Right atrium auricular region (tissue), 2 donors: ENCODE measurements around the gene RPS10. TPM values are rescaled to one million over a fixed set of nuclear protein-coding genes. Genes with fewer than 3 reads are reported as not detected.
"Not testable (repeated sequence)": the region's sequence is repeated elsewhere in the genome, so short reads cannot be mapped to it uniquely, and the experiment has no call there.

Source experiments
- DNase-seq: peaks from one replicate; pipeline ENCODE4 v3.0.0-alpha.2; 2019; ENCODE audit warnings: low spot score
- H3K27ac ChIP-seq, 2 donors: fragments of 200-600 bp; sonication (generic); 1 replicate in 1 of 2; 2 replicates in 1 of 2; pipeline ENCODE4 v1.5.1; 2016 to 2019
- H3K27me3 ChIP-seq, 2 donors: fragments of 200-600 bp; sonication (generic); one replicate each; pipeline versions ENCODE4 v1.5.1 to v1.6.0; 2017 to 2019
- H3K36me3 ChIP-seq: fragments of 200-600 bp; sonication (generic); one replicate; pipeline ENCODE4 v1.5.1; 2016
- H3K4me1 ChIP-seq, 2 donors: fragments of 200-600 bp; sonication (generic); one replicate each; pipeline versions ENCODE4 v1.5.1 to v1.6.0; 2017 to 2019
- H3K4me3 ChIP-seq, 2 donors: fragments of 200-600 bp; sonication (generic); 1 replicate in 1 of 2; 2 replicates in 1 of 2; pipeline ENCODE4 v1.5.1; 2017 to 2019; ENCODE audit warnings: mild to moderate bottlenecking in 1 of 2, moderate library complexity in 1 of 2
- H3K9me3 ChIP-seq, 2 donors: fragments of 200-600 bp; sonication (generic); one replicate each; pipeline ENCODE4 v1.5.1; 2019
- total RNA-seq, 2 donors: library from RNA; depleted of rRNA; stranded (reverse); fragments of >200 nt; gene quantifications; one replicate each; pipeline ENCODE4 v1.1.0, GENCODE V29; 2016
- TF ChIP-seq, protein P1 (sequence below), 2 donors: fragments of 200-600 bp; sonication (generic); IDR thresholded peaks; one replicate each; pipeline ENCODE4 v1.5.1; 2019; ENCODE audit warnings: antibody characterized with exemption in 2 of 2

Gene RPS10
- total RNA-seq, 2 donors from 2014 or later = 830 to 2,258 TPM

DNA sequence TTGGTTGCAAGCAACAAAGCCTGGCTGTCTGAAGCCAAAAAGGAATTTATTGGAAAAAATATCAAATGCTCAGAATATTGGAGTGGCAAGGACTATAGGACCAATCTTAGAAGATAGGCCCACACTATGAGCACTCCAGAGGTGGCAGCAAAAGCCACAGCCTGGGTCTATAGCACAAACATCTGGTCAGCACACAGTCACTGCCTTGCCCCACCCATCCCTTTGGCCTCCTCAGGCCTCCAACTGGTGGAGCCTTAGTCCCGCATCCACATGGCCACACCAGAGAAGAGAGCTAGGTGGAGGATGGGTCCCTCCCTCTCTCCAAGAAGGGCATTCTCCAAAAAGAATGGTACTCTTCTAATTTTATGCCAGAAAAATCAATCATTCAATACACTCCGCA is 47.4 kb downstream of the RPS10 start:
- Histone ChIP-seq H3K4me1 (peaks cover 0 to 14% of the 10 kb centered on the region in 2 donors), H3K4me3 (no peak overlapping the region), H3K9me3 (no peaks in the 10 kb centered on the region), H3K36me3 (no peaks in the 10 kb centered on the region), H3K27me3 (no peaks in the 10 kb centered on the region), H3K27ac (no peak overlapping the region)
- no peak for DNase-seq
- TF ChIP-seq, protein P1, sequence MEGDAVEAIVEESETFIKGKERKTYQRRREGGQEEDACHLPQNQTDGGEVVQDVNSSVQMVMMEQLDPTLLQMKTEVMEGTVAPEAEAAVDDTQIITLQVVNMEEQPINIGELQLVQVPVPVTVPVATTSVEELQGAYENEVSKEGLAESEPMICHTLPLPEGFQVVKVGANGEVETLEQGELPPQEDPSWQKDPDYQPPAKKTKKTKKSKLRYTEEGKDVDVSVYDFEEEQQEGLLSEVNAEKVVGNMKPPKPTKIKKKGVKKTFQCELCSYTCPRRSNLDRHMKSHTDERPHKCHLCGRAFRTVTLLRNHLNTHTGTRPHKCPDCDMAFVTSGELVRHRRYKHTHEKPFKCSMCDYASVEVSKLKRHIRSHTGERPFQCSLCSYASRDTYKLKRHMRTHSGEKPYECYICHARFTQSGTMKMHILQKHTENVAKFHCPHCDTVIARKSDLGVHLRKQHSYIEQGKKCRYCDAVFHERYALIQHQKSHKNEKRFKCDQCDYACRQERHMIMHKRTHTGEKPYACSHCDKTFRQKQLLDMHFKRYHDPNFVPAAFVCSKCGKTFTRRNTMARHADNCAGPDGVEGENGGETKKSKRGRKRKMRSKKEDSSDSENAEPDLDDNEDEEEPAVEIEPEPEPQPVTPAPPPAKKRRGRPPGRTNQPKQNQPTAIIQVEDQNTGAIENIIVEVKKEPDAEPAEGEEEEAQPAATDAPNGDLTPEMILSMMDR (IDR thresholded peaks at IDR 0.05) = no peak

DNA sequence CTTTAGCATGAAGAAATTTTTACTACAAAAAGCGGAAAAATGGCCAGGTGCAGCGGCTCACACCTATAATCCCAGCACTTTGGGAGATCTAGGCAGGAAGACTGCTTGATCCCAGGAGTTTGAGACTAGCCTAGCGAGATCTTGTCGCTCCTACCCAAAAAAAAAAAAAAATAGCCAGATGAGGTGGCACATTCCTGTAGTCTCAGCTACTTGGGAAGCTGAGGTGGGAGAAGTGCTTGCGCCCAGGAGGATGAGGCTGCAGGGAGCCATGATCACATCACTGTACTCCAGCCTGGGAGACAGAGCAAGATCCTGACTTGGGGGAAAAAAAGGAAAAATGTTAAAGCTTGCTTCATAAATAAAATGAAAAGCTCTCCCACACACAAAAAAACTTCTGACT is 47.9 kb downstream of the RPS10 start:
- Histone ChIP-seq H3K36me3 (no peaks in the 10 kb centered on the region), H3K27ac (no peak overlapping the region), H3K4me1 (peaks cover 0 to 10% of the 10 kb centered on the region in 2 donors), H3K9me3 (no peaks in the 10 kb centered on the region), H3K4me3 (no peak overlapping the region), H3K27me3 (no peaks in the 10 kb centered on the region)
- no peak for DNase-seq
- TF ChIP-seq, protein P1 (IDR thresholded peaks at IDR 0.05) = no peak

DNA sequence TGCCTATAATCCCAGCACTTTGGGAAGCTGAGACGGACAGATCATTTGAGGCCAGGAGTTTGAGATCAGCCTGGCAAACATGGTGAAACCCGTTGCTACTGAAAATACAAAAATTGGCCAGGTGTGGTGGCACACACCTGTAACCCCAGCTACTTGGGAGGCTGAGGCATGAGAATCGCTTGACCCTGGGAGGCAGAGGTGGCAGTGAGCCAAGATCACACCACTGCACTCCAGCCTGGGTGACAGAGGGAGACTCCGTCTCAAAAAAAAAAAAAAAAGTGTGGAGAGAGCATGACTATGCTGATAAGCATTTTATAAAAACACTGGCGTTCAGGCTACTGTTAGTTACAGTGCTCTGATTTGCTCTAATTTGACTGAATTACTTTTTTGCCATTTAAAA is 48.3 kb downstream of the RPS10 start:
- H3K36me3 ChIP-seq, H3K27me3 ChIP-seq, H3K9me3 ChIP-seq, H3K4me3 ChIP-seq, H3K27ac ChIP-seq, DNase-seq: not testable (repeated sequence)
- H3K4me1 ChIP-seq = peaks cover 0 to 10% of the 10 kb centered on the region in 2 donors

DNA sequence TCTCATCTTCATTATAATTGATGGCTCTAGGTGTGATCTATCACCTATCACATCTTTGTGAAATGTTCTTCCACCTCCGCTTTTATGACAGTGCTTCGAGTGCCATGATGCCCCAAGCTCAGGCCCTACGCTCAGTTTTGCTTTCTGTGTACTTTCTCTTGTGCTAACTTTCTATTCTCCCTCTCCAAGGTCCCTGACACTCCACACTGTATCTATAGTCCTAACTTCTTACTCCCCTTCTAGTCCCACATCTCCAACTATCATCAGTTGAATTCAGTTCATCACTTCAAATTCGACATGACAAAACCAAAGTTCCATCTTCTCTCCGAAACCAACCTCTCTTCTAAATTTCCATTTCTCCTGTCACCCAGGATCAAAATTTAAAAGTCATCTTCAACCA is 50.0 kb downstream of the RPS10 start:
- H3K9me3 ChIP-seq = no peaks in the 10 kb centered on the region
- no peak overlapping the region for H3K4me3 ChIP-seq
- no peak overlapping the region for H3K27ac ChIP-seq
- no peaks in the 10 kb centered on the region for H3K27me3 ChIP-seq
- no peak for DNase-seq
- H3K4me1 ChIP-seq = peaks cover 0 to 17% of the 10 kb centered on the region in 2 donors
- H3K36me3 ChIP-seq = no peaks in the 10 kb centered on the region
- TF ChIP-seq, protein P1 (IDR thresholded peaks at IDR 0.05) = no peak

DNA sequence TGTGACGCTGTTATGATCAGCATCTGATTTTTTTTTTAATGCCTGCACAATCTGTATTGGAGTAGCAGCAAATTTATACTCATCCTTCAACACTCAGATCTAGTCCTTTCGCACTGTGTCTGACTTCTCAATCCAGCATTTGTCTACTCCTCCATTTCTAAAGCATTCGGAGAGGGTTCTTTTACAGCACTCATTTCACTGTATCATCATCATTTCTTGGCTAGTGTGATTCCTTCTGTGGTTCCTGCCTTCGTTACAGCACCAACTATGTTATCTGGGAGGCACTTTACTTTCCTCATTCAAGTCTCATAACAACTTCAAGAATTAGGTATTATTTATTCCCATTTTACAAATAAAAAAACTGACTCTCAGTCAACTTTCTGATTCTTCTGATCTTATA is 51.4 kb downstream of the RPS10 start:
- Histone ChIP-seq H3K27me3 (no peaks in the 10 kb centered on the region), H3K27ac (no peak overlapping the region), H3K4me3 (no peak overlapping the region), H3K9me3 (no peaks in the 10 kb centered on the region), H3K36me3 (no peaks in the 10 kb centered on the region), H3K4me1 (peaks cover 0 to 29% of the 10 kb centered on the region in 2 donors)
- TF ChIP-seq, protein P1 (IDR thresholded peaks at IDR 0.05) = no peak
- DNase-seq = no peak

DNA sequence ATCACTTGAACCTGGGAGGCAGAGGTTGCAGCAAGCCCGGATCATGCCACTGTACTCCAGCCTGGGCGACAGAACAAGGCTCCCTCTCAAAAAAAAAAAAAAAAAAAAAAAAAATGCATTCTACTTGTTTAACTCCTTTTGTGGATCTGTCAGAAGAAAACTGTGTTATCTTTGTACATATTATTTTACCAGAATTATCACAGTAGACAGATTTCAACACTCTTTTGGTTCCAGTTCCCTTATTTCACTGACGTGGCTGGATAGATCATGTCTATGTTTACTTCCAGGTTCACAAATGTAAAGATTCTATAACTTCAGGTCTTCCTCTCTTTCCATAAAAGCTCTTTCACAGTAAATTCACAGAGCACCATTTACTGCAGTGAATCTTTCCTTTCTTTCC is 51.8 kb downstream of the RPS10 start:
- no peaks in the 10 kb centered on the region for H3K27me3 ChIP-seq
- no peaks in the 10 kb centered on the region for H3K9me3 ChIP-seq
- H3K4me3 ChIP-seq = no peak overlapping the region
- H3K4me1 ChIP-seq = peaks cover 0 to 32% of the 10 kb centered on the region in 2 donors
- H3K27ac ChIP-seq = no peak overlapping the region
- no peak for DNase-seq
- no peaks in the 10 kb centered on the region for H3K36me3 ChIP-seq
- TF ChIP-seq, protein P1 (IDR thresholded peaks at IDR 0.05) = no peak
